Left ventricle myocardium inferior (tissue), 1 donor: Measurements from ENCODE around the gene B3GAT1. TPM values are rescaled to one million over a fixed set of nuclear protein-coding genes. Genes with fewer than 3 reads are reported as not detected.

Experiments
- DNase-seq: peaks from one replicate; pipeline ENCODE4 v3.0.0-alpha.2; 2020
- H3K27ac ChIP-seq: fragments of 200-600 bp; replicated peaks from 2 replicates; pipeline ENCODE4 v1.8.0; 2021
- H3K27me3 ChIP-seq: fragments of 200-600 bp; 2 replicates; pipeline ENCODE4 v1.8.0; 2021; ENCODE audit warnings: low read depth
- H3K36me3 ChIP-seq: fragments of 200-600 bp; 2 replicates; pipeline ENCODE4 v1.8.0; 2021
- H3K4me1 ChIP-seq: fragments of 200-600 bp; 2 replicates; pipeline ENCODE4 v1.8.0; 2021
- H3K4me3 ChIP-seq: fragments of 200-600 bp; 2 replicates; pipeline ENCODE4 v1.8.0; 2021; ENCODE audit warnings: mild to moderate bottlenecking, moderate library complexity
- H3K9me3 ChIP-seq: fragments of 200-600 bp; replicated peaks from 2 replicates; pipeline ENCODE4 v1.8.0; 2021
- intact Hi-C: fragments of 100-400 bp; cut with micrococcal nuclease; formaldehyde crosslinking; loops from one replicate; pipeline ENCODE4 v1.11.0; 2022
- total RNA-seq: library from RNA; stranded (reverse); fragmentation: NEBNext Ultra II Directional; extraction: Animal tissue kit (Norgen Biotek cat#: 25700); gene quantifications from one replicate; pipeline ENCODE4 v1.2.1, GENCODE V29; 2021
- TF ChIP-seq, protein P1 (sequence below): fragments of 200-600 bp; IDR thresholded peaks from 2 replicates; pipeline ENCODE4 v1.8.0; 2021; ENCODE audit warnings: antibody characterized with exemption, mild to moderate bottlenecking, borderline replicate concordance
- donor health status: DM: no; HTN: yes; CAD: no; lungs with severe emphysema.

The B3GAT1 gene
- total RNA-seq, 1 donor from 2014 or later, result 0.08 TPM

DNA sequence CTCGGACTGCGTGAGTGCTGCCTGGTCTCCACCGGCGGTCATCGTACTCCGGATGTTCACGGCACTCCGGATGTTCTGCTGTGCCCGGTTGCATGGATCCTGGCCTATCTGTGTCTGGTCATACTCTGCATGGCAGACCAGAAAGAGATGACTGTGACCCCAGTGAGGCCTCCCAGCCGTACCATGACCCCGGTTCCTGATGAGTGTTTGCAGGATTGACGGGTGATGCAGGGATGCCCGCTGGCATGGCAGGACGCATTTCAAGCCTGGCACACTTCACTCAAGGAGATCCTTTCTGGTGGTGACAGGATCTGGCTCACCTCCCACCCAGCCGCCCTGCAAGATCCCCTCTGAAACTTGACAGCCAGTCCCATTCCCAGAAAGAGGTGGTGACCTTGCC is 74.0 kb downstream of the B3GAT1 start:
- Histone ChIP-seq H3K27ac (no peak overlapping the region), H3K4me1 (no peaks in the 10 kb centered on the region), H3K9me3 (no peaks in the 10 kb centered on the region), H3K4me3 (no peak overlapping the region), H3K27me3 (peaks cover 67% of the 10 kb centered on the region), H3K36me3 (no peaks in the 10 kb centered on the region)
- TF ChIP-seq, protein P1, sequence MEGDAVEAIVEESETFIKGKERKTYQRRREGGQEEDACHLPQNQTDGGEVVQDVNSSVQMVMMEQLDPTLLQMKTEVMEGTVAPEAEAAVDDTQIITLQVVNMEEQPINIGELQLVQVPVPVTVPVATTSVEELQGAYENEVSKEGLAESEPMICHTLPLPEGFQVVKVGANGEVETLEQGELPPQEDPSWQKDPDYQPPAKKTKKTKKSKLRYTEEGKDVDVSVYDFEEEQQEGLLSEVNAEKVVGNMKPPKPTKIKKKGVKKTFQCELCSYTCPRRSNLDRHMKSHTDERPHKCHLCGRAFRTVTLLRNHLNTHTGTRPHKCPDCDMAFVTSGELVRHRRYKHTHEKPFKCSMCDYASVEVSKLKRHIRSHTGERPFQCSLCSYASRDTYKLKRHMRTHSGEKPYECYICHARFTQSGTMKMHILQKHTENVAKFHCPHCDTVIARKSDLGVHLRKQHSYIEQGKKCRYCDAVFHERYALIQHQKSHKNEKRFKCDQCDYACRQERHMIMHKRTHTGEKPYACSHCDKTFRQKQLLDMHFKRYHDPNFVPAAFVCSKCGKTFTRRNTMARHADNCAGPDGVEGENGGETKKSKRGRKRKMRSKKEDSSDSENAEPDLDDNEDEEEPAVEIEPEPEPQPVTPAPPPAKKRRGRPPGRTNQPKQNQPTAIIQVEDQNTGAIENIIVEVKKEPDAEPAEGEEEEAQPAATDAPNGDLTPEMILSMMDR, result no peak
- DNase-seq, result no peak
- intact Hi-C loops, result no loop called here

- H3K4me1 ChIP-seq, result peaks cover 6% of the 10 kb centered on the region
- no peak overlapping the region for H3K4me3 ChIP-seq
- no peak for DNase-seq
- no peaks in the 10 kb centered on the region for H3K36me3 ChIP-seq
- TF ChIP-seq, protein P1, result no peak
- H3K9me3 ChIP-seq, result no peaks in the 10 kb centered on the region
- H3K27me3 ChIP-seq, result peaks cover 67% of the 10 kb centered on the region
- H3K27ac ChIP-seq, result no peak overlapping the region
- intact Hi-C loops, result no loop called here
These were observed 75.0 kb downstream of the B3GAT1 start for GRCh38 chr11:134337051-134337450.

DNA sequence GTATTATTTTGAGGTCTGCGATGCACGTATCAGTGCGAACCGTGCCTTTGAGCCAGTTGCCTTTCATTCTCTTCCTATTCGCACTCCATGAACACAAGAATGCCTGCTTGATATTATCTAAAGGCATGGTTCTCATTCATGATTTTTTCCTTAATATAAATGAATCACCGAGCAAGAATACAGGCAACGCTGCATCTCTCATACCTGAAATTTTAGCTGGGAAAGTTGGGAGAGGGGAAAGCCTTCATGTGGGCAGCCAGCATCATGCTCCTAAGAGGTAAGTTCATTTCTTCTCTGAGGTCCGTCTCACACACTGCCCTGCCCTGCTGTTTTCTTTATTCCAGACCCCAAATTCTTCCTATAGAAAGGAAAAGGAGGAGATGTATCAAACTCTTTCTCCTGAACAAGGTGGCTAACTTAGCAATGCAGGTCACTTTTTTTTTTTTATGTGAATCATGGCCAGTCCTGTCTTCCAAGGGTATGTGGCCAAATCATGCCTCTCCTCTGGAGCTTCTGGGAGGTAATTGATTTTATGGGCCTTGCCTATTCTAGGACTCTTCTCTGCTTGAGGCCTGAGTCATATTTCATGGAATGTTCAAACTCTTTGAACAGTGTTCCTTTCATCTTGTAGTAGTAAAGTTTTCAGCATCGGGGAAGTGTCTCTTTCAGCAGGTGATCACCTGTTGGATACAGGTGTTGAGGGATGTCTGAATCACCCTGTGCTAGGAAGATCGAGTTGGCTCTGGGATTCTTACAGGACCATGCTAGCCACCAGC is 77.1 kb downstream of the B3GAT1 start:
- Histone ChIP-seq H3K4me1 (peaks cover 19% of the 10 kb centered on the region), H3K9me3 (no peaks in the 10 kb centered on the region), H3K27me3 (peaks cover 79% of the 10 kb centered on the region), H3K36me3 (no peaks in the 10 kb centered on the region), H3K4me3 (no peak overlapping the region), H3K27ac (no peak overlapping the region)
- intact Hi-C loops, result no loop called here
- TF ChIP-seq, protein P1, result no peak
- DNase-seq, result no peak

- intact Hi-C loops, result no loop called here
- Histone ChIP-seq H3K36me3 (no peaks in the 10 kb centered on the region), H3K9me3 (no peaks in the 10 kb centered on the region), H3K4me3 (no peak overlapping the region), H3K27me3 (peaks cover 85% of the 10 kb centered on the region), H3K27ac (no peak overlapping the region), H3K4me1 (peaks cover 19% of the 10 kb centered on the region)
- TF ChIP-seq, protein P1, result no peak
- DNase-seq, result no peak
These were observed 78.1 kb downstream of the B3GAT1 start for GRCh38 chr11:134333946-134334345.

DNA sequence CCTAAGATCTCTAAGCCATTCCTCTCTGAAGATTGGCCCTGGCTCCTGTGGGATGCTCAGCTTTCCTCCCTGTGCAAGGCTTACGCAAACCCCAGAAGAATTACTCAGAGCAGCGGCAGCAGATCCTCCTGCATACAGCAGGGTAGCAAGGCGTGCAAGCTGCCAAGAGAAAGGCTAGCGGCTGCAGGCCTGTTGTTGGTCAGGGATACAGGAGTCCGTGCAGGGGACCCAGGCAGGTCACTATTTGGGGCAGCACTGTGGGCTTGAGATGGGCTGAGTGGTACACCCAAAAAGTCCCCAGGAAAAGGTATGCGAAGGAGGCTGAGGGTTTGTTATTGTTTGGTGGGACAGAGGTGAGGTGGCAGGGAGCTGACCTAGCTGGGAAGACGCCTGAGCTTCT is 78.7 kb downstream of the B3GAT1 start:
- Histone ChIP-seq H3K9me3 (no peaks in the 10 kb centered on the region), H3K4me1 (peaks cover 19% of the 10 kb centered on the region), H3K36me3 (no peaks in the 10 kb centered on the region), H3K27ac (no peak overlapping the region), H3K4me3 (no peak overlapping the region), H3K27me3 (peaks cover 87% of the 10 kb centered on the region)
- TF ChIP-seq, protein P1, result no peak
- intact Hi-C loops, result no loop called here
- DNase-seq, result no peak
